CD4-positive, alpha-beta T cell (primary cell): Measurements from ENCODE around the gene ARHGEF17. TPM values are rescaled to one million over a fixed set of nuclear protein-coding genes. Genes with fewer than 3 reads are reported as not detected.

Experiments used
- ATAC-seq: fragments of 200-7000 bp; cut with Tn5 transposase; one replicate; pipeline ENCODE4 v1.10.0; 2022; ENCODE audit warnings: mild to moderate bottlenecking; ENCODE audit not compliant: poor library complexity
- CTCF ChIA-PET: fragments of 350-600 bp; sonication (Branson Sonifier 250); formaldehyde crosslinking; loops from one replicate; lab custom pipeline; 2021; ENCODE audit warnings: antibody characterized with exemption, inconsistent platforms; lab: Charles Lee
- POLR2A ChIA-PET: fragments of 350-600 bp; sonication (Branson Sonifier 250); formaldehyde crosslinking; loops from one replicate; lab custom pipeline; 2021; ENCODE audit warnings: antibody characterized with exemption, inconsistent platforms; lab: Charles Lee
- DNase-seq, 14 experiments: peaks; one replicate each; pipeline ENCODE4 v3.0.0-alpha.2; 2013 to 2020; ENCODE audit warnings: mixed read lengths in 2 of 14
- H3K27ac ChIP-seq, 2 donors: one replicate each; pipeline versions ENCODE4 v1.5.1 to v1.7.0; 2013; ENCODE audit warnings: low read length in 2 of 2, low read depth in 1 of 2, mild to moderate bottlenecking in 1 of 2
- H3K27me3 ChIP-seq, 2 experiments: 1 replicate in 1 of 2; 2 replicates in 1 of 2; pipeline versions ENCODE4 v1.6.1 to v1.7.0; 2013; ENCODE audit warnings: low read length in 2 of 2, control low read depth in 1 of 2, mild to moderate bottlenecking in 1 of 2, moderate library complexity in 1 of 2; ENCODE audit not compliant: insufficient read depth in 2 of 2, control insufficient read depth in 1 of 2
- H3K36me3 ChIP-seq: one replicate; pipeline ENCODE4 v1.6.1; 2013; ENCODE audit warnings: low read length, control low read depth; ENCODE audit not compliant: insufficient read depth
- H3K4me1 ChIP-seq: one replicate; pipeline ENCODE4 v1.6.1; 2013; ENCODE audit warnings: low read length, control low read depth; ENCODE audit not compliant: insufficient read depth
- H3K4me3 ChIP-seq: one replicate; pipeline ENCODE4 v1.5.1; 2013; ENCODE audit warnings: mild to moderate bottlenecking, low read length, moderate library complexity
- H3K9me3 ChIP-seq, 2 experiments: 1 replicate in 1 of 2; 2 replicates in 1 of 2; pipeline versions ENCODE4 v1.6.1 to v1.7.0; 2013; ENCODE audit warnings: low read length in 2 of 2, mild to moderate bottlenecking in 2 of 2, control low read depth in 1 of 2, moderate library complexity in 1 of 2; ENCODE audit not compliant: control insufficient read depth in 1 of 2, insufficient read depth in 1 of 2
- H3K27ac Mint-ChIP-seq: one replicate; pipeline ENCODE4 v1.8.0; 2020; ENCODE audit warnings: mixed read lengths
- H3K27me3 Mint-ChIP-seq: one replicate; pipeline ENCODE4 v1.8.0; 2021; ENCODE audit warnings: mixed read lengths
- H3K36me3 Mint-ChIP-seq: one replicate; pipeline ENCODE4 v1.8.0; 2021; ENCODE audit warnings: low read depth, mixed read lengths
- H3K4me1 Mint-ChIP-seq: one replicate; pipeline ENCODE4 v1.8.0; 2021; ENCODE audit warnings: low read depth, mixed read lengths
- H3K4me3 Mint-ChIP-seq: one replicate; pipeline ENCODE4 v1.8.0; 2020; ENCODE audit warnings: mild to moderate bottlenecking, mixed read lengths
- H3K9me3 Mint-ChIP-seq: one replicate; pipeline ENCODE4 v1.8.0; 2020; ENCODE audit warnings: mixed read lengths
- CTCF ChIP-seq: fragments of 200-600 bp; IDR thresholded peaks from one replicate; pipeline ENCODE4 v1.8.0; 2022; ENCODE audit warnings: antibody characterized with exemption, mild to moderate bottlenecking
- intact Hi-C, 2 experiments: fragments of 100-400 bp; cut with DNase I in 1 of 2; cut with micrococcal nuclease in 1 of 2; formaldehyde crosslinking; loops; one replicate each; pipeline versions ENCODE4 v1.15.1 to v1.9.0; 2023 to 2025; cut with DNase I, micrococcal nuclease
- total RNA-seq, 174 experiments: library from RNA in 2 of 174; stranded (reverse) in 2 of 174; gene quantifications; one replicate each; pipeline ENCODE4 v1.2.3 and lab custom pipeline; 2021 to 2026

The ARHGEF17 gene
- total RNA-seq, 2 experiments from 2014 or later, result not detected

GRCh38 chr11:73286240-73286810 lies 21.8 kb upstream of the ARHGEF17 start:
- Histone ChIP-seq H3K36me3 (no peaks in the 10 kb centered on the region), H3K27me3 (no peaks in the 10 kb centered on the region), H3K27ac (no peak overlapping the region), H3K9me3 (no peaks in the 10 kb centered on the region), H3K4me3 (no peak overlapping the region), H3K4me1 (peaks cover 20% of the 10 kb centered on the region)
- Mint-ChIP-seq H3K27ac (no peak overlapping the region), H3K4me3 (no peak overlapping the region), H3K27me3 (peaks cover 5% of the 10 kb centered on the region), H3K36me3 (no peaks in the 10 kb centered on the region), H3K4me1 (peaks cover 5% of the 10 kb centered on the region), H3K9me3 (no peaks in the 10 kb centered on the region)
- DNase-seq, result no peak
- intact Hi-C loops, result no loop called here
- ChIA-PET CTCF (no interaction called here), POLR2A (no interaction called here)
- no peak for TF ChIP-seq CTCF
- ATAC-seq, result no peak

DNA sequence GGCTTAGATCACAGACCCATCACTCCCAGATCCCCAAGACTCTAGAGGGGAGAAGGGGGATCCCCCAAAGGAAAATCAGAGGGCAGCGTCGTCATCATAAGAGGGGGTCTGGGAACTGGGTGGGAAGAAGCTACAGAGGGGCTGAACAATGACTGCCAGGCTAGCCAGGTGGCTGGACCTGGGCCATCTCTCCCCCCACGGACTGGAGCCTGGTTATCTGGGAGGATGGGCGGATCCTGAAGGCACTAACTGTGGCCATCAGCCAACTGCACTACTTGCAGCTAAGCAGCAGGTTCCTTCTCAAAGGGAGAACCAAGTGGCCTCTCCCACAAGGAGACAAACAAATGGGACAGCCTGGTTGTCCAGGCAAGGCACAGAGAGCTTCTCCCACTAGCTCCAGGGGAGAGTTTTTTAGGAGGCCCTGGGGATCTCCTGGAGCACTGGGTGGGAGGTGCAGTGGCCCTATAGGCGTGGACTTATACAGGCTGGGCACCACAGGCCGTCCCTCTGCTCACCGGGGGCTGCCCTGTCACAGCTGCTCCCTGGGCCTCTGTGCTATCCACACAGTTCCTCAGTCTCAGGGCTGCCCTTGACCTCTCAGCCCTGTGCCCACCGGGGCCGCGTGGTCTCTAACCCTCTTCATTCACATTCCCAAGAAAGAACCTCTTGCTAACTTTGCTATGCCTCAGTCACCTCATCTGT lies 20.5 kb upstream of the ARHGEF17 start:
- Mint-ChIP-seq H3K4me1 (peaks cover 5% of the 10 kb centered on the region), H3K27ac (no peak overlapping the region), H3K27me3 (peaks cover 5% of the 10 kb centered on the region), H3K4me3 (no peak overlapping the region), H3K36me3 (no peaks in the 10 kb centered on the region), H3K9me3 (no peaks in the 10 kb centered on the region)
- intact Hi-C loops, result no loop called here
- Histone ChIP-seq H3K9me3 (no peaks in the 10 kb centered on the region), H3K4me1 (peaks cover 17% of the 10 kb centered on the region), H3K27me3 (no peaks in the 10 kb centered on the region), H3K36me3 (no peaks in the 10 kb centered on the region), H3K4me3 (no peak overlapping the region), H3K27ac (no peak overlapping the region)
- ChIA-PET CTCF (no interaction called here), POLR2A (no interaction called here)
- DNase-seq (no peak), ATAC-seq (no peak)
- TF ChIP-seq CTCF, result no peak

DNA sequence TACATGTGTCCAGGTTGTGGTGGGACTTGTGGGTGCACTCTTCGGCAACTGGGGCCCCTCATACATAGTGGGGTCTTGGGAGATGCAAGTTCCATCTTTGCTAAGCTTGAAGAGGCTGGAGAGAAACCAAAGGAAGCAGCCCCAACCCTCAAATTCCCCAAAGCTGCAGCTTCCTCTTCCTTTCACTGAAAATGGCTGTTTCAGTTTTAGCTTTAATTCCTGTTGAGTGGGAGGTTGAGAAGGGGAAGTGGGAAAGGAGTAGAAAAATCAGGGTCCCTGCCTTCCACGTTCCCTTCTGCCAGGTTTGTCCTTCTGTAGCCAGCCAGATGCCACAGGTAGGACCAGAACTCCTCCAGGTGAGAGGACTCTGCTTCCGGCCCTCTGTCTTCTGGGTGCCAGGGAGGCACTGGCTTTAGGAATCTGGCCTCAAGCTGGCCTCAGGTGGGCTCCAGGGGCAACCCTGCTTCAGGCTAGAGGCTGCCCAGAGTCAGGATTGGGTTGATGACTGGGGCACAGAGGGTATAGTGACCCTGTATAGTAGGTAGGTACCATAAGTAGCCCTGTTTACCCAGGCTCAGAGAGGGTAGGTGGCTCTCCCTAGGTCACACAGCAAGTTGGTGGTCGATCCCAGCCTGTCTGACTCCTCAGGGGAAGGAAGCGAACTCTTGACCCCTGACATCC lies 19.7 kb upstream of the ARHGEF17 start:
- ATAC-seq, result no peak
- no peak for TF ChIP-seq CTCF
- ChIA-PET CTCF (no interaction called here), POLR2A (no interaction called here)
- Mint-ChIP-seq H3K4me1 (peaks cover 5% of the 10 kb centered on the region), H3K27ac (no peak overlapping the region), H3K9me3 (no peaks in the 10 kb centered on the region), H3K27me3 (peaks cover 5% of the 10 kb centered on the region), H3K36me3 (no peaks in the 10 kb centered on the region), H3K4me3 (no peak overlapping the region)
- H3K4me1 ChIP-seq, result peaks cover 17% of the 10 kb centered on the region
- intact Hi-C loops, result no loop called here
- no peaks in the 10 kb centered on the region for H3K36me3 ChIP-seq
- H3K4me3 ChIP-seq, result no peak overlapping the region
- DNase-seq, result peak in 2 of 14 experiments; percentile 40 to 44
- no peaks in the 10 kb centered on the region for H3K9me3 ChIP-seq
- no peak overlapping the region for H3K27ac ChIP-seq
- H3K27me3 ChIP-seq, result no peaks in the 10 kb centered on the region
